Osteoblast (primary cell): ENCODE data around the gene DGKI. TPM values are rescaled to one million over a fixed set of nuclear protein-coding genes. Genes with fewer than 3 reads are reported as not detected.
A peak's percentile ranks its signal among the peaks of the same experiment; 100 is the strongest.

Source experiments
- DNase-seq: peaks from one replicate; pipeline ENCODE4 v3.0.0; 2011; ENCODE audit warnings: low spot score, mixed read lengths; ENCODE audit not compliant: insufficient read length; ENCODE audit errors: missing footprints
- H2AFZ ChIP-seq: 2 replicates; pipeline ENCODE4 v1.6.0; 2011; ENCODE audit warnings: mild to moderate bottlenecking, low read length
- H3K27ac ChIP-seq: 2 replicates; pipeline ENCODE4 v1.5.1; 2011; ENCODE audit warnings: mild to moderate bottlenecking, low read depth, low read length, moderate library complexity
- H3K27me3 ChIP-seq: 2 replicates; pipeline ENCODE4 v1.6.0; 2012; ENCODE audit warnings: mild to moderate bottlenecking, control low read depth, inconsistent platforms, low read length, moderate library complexity; ENCODE audit not compliant: insufficient read depth
- H3K36me3 ChIP-seq: 2 replicates; pipeline ENCODE4 v1.5.1; 2011; ENCODE audit warnings: mild to moderate bottlenecking, low read length, control low read depth, moderate library complexity; ENCODE audit not compliant: insufficient read depth
- H3K4me1 ChIP-seq: 2 replicates; pipeline ENCODE4 v1.5.1; 2011; ENCODE audit warnings: mild to moderate bottlenecking, low read length, control low read depth, moderate library complexity; ENCODE audit not compliant: insufficient read depth
- H3K4me2 ChIP-seq: 2 replicates; pipeline ENCODE4 v1.6.0; 2011; ENCODE audit warnings: mild to moderate bottlenecking, low read length; ENCODE audit not compliant: insufficient read depth
- H3K4me3 ChIP-seq: fragments of 200-600 bp; sonication (generic); 3 replicates; pipeline ENCODE4 v1.5.1; 2012; ENCODE audit warnings: mild to moderate bottlenecking, low read length, inconsistent platforms; ENCODE audit not compliant: insufficient read depth
- H3K79me2 ChIP-seq: 2 replicates; pipeline ENCODE4 v1.6.0; 2012; ENCODE audit warnings: mild to moderate bottlenecking, low read length, control low read depth, inconsistent platforms; ENCODE audit not compliant: insufficient read depth
- H3K9me3 ChIP-seq: 2 replicates; pipeline ENCODE4 v1.5.1; 2011; ENCODE audit warnings: low read depth, low read length, control low read depth
- H4K20me1 ChIP-seq: 2 replicates; pipeline ENCODE4 v1.6.0; 2012; ENCODE audit warnings: mild to moderate bottlenecking, low read length, control low read depth; ENCODE audit not compliant: insufficient read depth
- CTCF ChIP-seq: IDR thresholded peaks from 2 replicates; pipeline ENCODE4 v1.5.1; 2011; ENCODE audit warnings: mild to moderate bottlenecking, low read depth, low read length, moderate library complexity; ENCODE audit errors: extremely low read depth
- total RNA-seq: library from RNA; depleted of rRNA; stranded (reverse); fragments of >200 nt; gene quantifications from 2 replicates; pipeline ENCODE4 v1.2.3, GENCODE V29; 2012

The DGKI gene
- total RNA-seq, 1 donor: 19.2 TPM

- no peak overlapping the region for H3K27ac ChIP-seq
- peaks cover 2% of the 10 kb centered on the region for H3K79me2 ChIP-seq
- H3K4me3 ChIP-seq: no peak overlapping the region
- H2AFZ ChIP-seq: no peak overlapping the region
- H3K4me1 ChIP-seq: peaks cover 12% of the 10 kb centered on the region
- no peaks in the 10 kb centered on the region for H3K9me3 ChIP-seq
- H3K36me3 ChIP-seq: no peaks in the 10 kb centered on the region
- TF ChIP-seq CTCF: no peak
- H4K20me1 ChIP-seq: no peaks in the 10 kb centered on the region
- no peaks in the 10 kb centered on the region for H3K27me3 ChIP-seq
- no peak overlapping the region for H3K4me2 ChIP-seq
- no peak for DNase-seq
These were observed 119.4 kb downstream of the DGKI start for GRCh38 chr7:137727413-137727812.

- Histone ChIP-seq H3K9me3 (no peaks in the 10 kb centered on the region), H4K20me1 (no peaks in the 10 kb centered on the region), H3K27me3 (no peaks in the 10 kb centered on the region), H3K4me3 (peak overlapping the region; percentile 42), H3K4me2 (peak overlapping the region; percentile 71), H3K4me1 (peaks cover 32% of the 10 kb centered on the region), H3K36me3 (peaks cover 3% of the 10 kb centered on the region), H2AFZ (no peak overlapping the region), H3K27ac (peak overlapping the region; percentile 66), H3K79me2 (no peaks in the 10 kb centered on the region)
- peak; percentile 68 for DNase-seq
- TF ChIP-seq CTCF: no peak
These were observed 128.4 kb downstream of the DGKI start for GRCh38 chr7:137718355-137718754.

GRCh38 chr7:137717811-137718271 is 128.9 kb downstream of the DGKI start:
- peak overlapping the region; percentile 43 for H2AFZ ChIP-seq

GRCh38 chr7:137717045-137717444 is 129.7 kb downstream of the DGKI start:
- Histone ChIP-seq H4K20me1 (no peaks in the 10 kb centered on the region), H2AFZ (no peak overlapping the region), H3K27ac (no peak overlapping the region), H3K27me3 (no peaks in the 10 kb centered on the region), H3K4me2 (no peak overlapping the region), H3K79me2 (no peaks in the 10 kb centered on the region), H3K4me3 (no peak overlapping the region), H3K4me1 (peaks cover 32% of the 10 kb centered on the region), H3K36me3 (peaks cover 3% of the 10 kb centered on the region), H3K9me3 (no peaks in the 10 kb centered on the region)
- no peak for DNase-seq
- TF ChIP-seq CTCF: no peak

More at GRCh38 chr7:137717811-137718271, 128.9 kb downstream of the DGKI start:
- DNase-seq: peak; percentile 72
- no peaks in the 10 kb centered on the region for H3K9me3 ChIP-seq
- TF ChIP-seq CTCF: no peak
- H3K27ac ChIP-seq: peak overlapping the region; percentile 66
- H3K4me2 ChIP-seq: peak overlapping the region; percentile 71
- peaks cover 3% of the 10 kb centered on the region for H3K36me3 ChIP-seq
- H3K4me3 ChIP-seq: peak overlapping the region; percentile 42
- peaks cover 32% of the 10 kb centered on the region for H3K4me1 ChIP-seq
- no peaks in the 10 kb centered on the region for H3K79me2 ChIP-seq
- no peaks in the 10 kb centered on the region for H4K20me1 ChIP-seq
- no peaks in the 10 kb centered on the region for H3K27me3 ChIP-seq
